ENCODE data around the gene MYO9A. TPM values are rescaled to one million over a fixed set of nuclear protein-coding genes. Genes with fewer than 3 reads are reported as not detected.
A peak's percentile ranks its signal among the peaks of the same experiment; 100 is the strongest.

MYO9A gene, protein sequence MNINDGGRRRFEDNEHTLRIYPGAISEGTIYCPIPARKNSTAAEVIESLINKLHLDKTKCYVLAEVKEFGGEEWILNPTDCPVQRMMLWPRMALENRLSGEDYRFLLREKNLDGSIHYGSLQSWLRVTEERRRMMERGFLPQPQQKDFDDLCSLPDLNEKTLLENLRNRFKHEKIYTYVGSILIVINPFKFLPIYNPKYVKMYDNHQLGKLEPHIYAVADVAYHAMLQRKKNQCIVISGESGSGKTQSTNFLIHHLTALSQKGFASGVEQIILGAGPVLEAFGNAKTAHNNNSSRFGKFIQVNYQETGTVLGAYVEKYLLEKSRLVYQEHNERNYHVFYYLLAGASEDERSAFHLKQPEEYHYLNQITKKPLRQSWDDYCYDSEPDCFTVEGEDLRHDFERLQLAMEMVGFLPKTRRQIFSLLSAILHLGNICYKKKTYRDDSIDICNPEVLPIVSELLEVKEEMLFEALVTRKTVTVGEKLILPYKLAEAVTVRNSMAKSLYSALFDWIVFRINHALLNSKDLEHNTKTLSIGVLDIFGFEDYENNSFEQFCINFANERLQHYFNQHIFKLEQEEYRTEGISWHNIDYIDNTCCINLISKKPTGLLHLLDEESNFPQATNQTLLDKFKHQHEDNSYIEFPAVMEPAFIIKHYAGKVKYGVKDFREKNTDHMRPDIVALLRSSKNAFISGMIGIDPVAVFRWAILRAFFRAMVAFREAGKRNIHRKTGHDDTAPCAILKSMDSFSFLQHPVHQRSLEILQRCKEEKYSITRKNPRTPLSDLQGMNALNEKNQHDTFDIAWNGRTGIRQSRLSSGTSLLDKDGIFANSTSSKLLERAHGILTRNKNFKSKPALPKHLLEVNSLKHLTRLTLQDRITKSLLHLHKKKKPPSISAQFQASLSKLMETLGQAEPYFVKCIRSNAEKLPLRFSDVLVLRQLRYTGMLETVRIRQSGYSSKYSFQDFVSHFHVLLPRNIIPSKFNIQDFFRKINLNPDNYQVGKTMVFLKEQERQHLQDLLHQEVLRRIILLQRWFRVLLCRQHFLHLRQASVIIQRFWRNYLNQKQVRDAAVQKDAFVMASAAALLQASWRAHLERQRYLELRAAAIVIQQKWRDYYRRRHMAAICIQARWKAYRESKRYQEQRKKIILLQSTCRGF (N-terminal part only)
- 33.2 and 44.9 TPM in 2 replicates for total RNA-seq

DNA sequence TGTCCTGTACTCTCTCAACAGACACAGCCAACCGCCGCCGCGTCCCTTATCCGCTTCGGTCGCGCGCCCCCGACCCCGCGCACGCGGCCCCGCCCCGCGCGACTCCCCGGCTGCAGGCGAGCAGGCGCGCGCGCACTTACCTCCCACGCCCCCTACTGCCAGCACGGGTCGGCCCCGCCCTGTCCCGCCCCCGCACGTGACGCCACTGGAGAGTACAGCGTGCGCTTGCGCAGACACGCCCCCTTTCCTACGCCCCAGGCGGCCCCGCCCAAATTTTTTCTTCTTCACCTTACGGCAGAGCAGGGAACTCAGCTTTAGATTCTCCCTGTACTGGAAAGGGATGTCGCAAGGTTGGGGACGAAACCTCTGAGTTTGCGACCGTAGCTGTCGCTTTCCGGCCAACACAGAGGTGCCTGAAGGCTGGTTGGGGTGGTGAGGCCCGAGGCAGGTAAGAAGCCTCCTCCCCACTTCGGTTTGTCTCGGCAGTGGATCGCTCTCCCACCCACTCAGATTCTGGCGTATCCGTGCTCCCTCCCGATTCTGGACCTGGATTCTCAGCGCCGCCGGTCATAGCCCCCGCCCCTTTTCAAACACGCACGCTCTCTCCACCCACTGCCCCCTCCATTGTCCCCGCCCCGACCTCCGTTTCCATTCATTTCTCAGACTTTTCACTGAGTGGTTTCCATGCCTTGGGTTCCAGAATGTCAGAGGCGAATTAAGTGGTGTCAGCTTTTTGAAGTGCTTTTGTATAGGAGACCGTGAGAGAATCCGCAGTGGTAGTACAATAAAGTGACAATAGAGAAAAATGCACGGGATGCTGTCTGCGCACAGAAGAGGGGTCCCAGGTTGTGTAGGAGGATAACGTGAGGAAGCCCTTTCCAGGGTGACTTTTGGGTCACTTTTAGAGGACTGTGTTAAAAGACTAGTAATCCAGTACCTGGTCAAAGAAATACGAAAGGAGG is at the start of gene MYO9A, which contains the start of gene SENP8:
Gene MYO9A (minus strand): TSS at position 134 of the 962 bp plus-strand sequence. CDS start 71,587 bp downstream, outside the sequence.
Gene SENP8 (plus strand): TSS at position 387 of the 962 bp plus-strand sequence. CDS start 21,221 bp downstream, outside the sequence.
- peak; percentile 98 for DNase-seq

DNA sequence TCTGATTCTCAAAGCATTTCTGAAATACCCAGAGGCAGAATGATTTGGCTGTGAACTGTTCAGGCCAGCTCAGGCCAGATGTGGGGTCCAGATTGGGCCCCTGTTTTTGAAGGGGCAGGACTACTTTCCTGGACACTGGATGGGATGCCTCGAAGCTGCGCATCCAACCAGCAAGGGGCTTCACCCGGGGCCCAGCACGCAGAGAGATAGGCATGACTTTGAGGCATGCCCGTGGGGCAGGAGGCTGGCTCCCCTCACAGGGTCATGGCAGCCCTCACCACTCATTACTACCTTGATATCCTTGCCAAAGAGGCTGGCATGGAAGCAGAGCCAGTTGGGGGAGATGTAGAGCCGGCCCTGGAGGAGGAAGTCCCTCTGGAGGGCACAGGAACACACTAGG is 49.5 kb upstream of the MYO9A start:
- no peak for DNase-seq

DNA sequence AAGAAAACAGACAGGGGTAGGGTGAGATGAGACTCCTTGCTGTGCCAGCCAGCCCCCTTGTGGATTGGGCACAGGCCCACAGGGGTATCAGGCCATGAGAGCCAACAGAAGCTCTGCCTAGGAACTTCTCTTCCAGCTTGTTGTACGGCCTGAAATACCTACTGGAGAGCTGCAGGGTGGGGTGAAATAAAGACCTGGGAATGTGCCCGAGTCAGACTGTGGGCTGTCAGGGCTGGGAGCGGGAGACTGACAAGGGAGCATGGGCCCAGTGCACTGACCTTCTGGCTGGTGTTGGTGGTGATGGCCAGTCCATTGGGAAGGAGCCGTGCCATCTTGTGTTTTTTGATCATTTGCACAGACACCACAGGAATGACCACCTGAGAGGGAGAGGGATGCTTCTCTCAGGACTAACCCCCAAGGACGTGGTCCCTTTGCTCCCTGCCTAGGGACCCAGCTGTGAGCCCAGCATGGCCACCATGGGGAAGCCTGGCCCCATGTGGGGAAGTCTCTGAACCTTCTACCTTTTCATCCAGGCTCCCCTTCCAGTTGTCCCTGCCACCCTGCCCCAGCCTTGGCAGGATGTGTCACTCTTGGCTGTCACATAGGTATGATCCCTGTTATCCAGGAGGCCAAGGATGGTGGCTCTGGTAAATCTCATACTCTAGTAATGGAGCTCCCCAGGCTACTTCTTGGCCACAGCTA is 48.9 kb upstream of the MYO9A start:
- no peak for DNase-seq

DNA sequence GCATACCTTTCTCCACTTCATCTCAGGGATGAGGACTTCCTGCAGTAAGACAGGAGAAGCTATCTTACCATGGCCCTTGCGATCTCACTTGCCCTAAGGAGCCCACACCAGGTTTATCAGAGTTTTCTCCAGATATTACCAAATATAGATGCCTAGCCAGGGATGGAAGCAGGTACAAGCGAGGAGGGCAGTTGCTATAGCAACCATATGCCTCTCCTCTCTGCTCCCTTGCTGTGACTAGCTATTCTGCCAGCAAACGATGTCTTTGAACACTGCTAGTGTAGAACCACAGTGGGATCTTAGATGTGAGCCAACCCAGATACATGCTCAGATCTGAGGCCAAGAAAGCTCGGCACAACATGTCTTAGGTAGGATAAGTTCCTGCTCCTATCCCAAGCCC is 45.8 kb upstream of the MYO9A start:
- no peak for DNase-seq

DNA sequence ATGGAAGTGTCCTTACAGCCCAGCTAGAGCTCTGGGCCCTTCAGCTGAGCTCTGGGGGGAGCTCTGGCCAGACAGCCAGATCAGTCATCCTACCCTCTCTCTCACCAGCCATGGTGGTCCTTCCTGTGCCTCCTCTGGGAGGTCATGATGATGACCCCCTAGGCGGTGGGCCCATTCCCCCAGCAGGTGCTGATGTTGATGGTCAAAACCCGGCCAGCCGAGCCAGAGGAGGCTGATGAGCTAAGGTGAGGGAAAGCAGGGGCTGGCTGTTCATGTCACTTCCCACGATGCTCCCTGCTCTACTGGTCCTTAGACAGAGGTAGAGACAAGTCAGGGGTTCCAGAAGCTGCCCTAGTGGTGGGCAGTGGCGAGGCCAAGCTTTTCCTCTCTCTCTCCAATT is 44.6 kb upstream of the MYO9A start:
- DNase-seq, result no peak

DNA sequence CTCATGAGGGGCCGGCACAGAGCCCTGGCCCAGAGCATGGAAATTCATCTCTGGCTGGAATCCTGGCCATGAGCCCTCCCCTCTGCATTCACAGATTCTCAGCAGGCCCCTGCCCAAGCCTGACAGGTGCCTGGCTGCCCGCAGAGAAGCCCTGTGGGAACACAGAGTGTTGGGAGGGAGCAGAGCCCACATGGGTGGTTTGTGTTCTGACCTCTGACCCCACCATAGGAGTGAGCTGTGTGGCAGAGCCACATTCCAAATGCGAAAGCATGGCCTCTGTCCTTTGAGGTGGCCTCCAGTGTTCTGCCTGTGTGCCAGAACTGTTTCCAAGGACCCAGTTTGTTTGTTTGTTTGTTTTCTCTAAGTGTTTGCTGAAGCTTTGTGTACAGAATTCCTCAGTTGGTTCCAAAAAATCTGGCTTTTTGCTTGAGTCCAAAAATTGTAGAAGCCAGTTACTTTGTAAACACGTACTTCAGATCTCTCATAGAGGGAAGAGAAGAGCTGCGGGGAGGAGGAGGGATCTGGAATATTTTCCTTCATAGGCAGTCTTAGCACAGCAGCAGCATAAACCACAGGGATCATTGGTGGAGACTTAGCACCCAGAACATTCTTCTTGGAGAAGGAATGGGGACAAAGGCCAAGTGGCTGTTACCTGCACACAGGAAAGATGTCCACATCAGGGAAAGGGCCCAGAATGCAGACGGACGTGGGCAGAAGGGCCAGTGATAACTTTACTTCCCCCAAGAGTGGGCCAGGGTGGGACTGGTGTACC is 43.6 kb upstream of the MYO9A start:
- no peak for DNase-seq

DNA sequence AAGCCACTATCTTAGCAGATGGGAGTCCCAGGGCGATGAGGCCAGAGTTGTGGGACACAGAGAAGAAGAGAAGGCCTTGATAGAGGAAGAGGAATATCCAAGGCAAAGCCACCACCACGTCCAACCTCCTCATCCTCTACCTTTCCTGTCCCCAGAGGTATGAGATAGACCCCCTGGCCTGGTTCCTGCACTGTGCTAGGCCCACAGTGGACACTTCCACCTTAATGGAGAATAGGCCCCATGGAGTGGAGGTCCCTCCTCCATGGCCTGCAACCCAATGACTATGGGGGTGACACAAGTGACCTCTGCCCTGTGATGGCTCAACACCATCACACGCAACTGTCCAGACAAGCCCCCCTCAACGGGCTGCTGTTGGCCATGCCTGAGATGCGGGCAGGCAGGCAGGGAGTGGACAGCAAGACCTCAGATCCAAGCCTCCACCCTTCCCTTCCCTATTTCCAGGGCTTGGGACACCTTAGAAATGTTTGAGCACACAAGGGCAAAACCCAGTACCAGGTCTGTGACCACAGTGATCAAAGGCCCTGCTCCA is 42.8 kb upstream of the MYO9A start:
- no peak for DNase-seq

DNA sequence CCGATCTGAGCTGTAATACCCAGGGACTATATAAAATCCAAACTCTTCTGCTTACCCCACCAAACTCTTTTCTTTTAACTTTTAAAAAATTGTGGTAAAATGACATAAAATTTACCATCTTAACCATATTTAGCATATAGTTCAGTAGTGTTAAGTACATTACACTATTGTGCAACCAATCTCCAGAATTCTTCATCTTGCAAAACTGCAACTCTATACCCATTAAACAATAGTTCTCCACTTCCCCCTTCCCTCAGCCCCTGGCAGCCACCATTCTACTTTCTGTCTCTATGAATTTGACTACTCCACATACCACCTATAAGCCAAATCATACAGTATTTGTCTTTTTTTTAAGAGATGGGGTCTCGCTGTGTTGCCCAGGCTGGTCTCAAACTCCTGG is 39.0 kb upstream of the MYO9A start:
- no peak for DNase-seq

DNA sequence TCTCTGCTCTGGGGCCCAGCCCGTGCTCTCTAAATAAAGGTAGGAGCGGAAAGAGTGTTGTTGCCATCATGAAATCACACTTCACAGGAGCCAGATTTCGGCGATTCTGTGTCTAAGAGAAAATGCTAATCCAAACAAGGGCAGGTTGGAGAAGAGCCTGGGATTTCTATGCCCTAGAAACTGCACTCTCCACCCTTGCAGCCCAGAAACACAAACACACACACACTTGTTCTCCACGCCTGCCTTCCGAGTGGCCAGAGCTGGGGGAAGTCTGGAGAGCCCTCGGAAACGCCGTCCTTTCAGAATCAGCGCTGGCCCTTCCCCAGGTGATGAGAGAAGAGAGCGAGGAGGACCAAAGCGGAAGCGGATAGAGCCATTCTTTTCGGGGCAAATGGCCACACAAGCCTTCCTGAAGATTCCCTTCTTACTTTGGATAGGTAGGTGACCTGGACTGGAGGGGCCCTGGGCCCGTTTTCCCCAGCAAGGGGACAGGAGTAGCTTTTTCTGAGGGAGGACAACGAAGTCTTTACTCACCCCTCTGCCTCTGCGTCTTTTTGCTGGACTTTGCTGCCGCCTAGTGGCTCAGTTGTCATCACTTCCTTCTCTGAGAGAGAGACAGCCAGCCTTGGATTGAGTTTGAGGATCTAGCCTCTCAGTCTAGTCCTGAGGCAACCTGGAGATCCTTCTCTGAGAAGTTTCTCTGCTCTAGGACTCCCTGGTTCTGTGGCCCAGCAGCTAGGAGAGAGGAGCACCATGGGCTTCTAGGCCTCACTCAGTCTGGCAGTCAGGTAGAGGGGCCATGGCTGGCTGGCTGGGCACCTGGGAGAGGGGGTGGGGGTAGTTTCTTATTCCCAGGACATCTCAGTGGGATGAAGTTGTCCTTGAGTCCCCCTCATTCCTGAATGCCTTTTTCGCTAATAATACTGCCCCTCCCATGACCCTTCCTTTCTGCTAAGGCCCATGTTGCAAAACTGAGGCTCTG is 38.0 kb upstream of the MYO9A start:
- DNase-seq, result peak; percentile 91

DNA sequence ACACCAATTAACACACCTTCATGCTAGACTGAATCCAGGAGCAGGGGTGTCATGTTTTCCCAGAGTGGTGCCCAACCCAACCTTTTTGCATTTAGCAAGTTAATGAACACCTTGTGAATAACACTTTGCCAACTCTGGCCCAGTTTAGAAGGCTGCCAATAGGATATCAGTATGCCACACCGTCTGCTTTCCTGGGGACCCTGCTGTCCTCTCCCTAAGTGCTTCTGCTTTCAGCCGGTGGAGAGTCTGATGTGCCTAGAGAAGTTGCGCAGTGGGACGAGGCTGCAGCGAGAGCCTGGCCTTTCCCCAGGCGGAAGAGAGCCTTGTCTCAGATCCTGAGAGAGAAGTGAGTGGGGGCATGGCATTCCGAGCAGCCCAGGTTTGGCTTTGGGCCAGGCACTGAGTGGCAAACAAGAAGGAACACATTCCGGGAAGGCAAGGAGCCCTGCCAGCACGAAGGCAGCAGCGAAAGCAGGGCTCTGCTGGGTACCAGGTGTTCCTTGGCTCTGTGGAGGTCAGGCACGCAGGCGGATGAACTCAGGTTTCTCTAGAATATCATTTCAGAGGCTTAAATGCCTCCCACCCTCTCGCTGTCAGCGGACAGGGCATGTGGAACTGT is 37.2 kb upstream of the MYO9A start:
- peak; percentile 63 for DNase-seq

DNA sequence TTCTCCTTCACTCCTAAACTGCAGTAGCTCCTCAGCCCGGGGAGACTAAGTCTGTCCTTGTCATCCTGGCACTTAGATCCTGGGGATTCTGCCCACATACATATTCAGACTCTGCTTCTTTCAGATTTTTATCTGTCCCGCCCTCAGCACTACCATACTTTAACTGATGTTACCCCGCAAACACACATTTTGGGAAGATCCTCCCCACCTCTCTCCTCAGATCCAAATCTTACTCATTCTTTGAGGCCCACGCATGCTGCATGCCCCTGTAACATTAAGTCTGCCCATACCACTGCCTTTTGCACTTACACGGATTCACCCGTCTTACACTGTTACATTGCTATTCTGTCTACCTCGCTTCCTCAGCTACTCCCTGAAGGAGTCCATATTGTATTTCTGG is 36.4 kb upstream of the MYO9A start:
- no peak for DNase-seq

DNA sequence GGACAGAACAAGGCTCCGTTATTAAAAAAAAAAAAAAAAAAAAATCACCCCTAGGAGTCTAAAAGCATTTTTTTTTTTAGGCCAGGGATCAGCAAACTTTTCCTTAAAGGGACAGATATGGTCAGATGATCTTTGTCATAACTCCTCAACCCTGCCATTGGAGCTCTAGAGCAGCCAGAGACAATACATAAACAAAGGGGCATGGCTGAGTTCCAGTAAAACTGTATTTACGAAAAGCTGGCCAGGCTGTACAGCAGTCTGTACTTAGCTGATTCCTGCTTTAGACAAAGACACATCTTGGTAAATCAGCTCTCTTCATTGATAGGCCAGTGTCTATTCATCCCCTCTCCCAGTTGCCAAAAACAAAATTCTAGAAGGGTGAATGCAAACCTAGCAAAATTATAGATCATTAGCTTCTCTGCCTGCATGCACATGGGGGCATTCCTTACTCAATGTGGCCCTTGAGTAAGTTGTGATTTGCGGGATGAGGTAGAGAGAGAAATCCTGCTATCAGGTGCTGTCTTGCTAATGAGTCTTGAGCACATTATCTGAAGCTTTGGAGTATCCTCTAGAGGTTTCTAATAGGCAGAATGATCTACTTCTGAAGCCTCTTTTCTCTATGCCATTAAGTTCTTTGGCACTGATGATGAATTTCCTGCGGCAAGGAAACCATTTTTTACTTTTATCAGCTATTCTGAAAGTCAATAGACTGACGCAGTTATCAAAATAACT is 35.5 kb upstream of the MYO9A start:
- DNase-seq, result peak; percentile 43

DNA sequence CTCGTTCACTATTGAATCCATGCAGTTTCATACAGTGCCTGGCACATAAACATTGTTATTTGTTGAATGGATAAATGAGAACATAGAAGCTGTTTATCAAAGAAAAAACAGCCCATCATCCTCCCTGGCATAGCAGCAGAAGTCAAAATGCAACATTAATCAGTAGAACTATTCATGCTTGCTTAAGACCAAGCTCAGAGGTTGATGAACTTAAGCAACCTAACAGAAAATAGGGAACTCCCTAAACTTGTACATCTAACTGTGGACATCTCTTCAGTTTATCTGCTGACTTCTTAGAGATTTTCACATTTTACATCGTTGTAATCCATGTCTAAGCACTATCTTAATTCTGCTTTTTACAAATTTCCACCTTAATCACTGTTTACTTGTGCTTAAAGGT is 29.5 kb upstream of the MYO9A start:
- DNase-seq, result no peak

DNA sequence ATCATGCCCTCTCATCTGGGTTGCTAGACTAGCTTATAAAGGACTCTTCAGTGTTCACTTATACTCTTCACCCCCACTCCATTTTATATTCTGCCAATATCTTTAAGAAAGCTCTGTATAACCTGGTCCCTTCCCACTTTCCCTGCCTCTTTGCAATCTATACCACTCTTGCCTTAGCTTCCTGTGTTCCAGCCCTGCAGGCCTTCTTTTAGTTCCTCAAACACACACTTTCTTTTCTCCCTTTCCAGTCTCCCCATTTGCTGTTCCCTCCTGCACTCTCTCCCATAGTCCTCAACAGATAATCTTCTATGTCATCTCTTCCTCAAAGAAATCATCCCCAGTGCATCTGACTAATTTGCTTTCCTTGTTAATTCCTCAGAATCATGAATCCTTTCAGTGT is 29.0 kb upstream of the MYO9A start:
- no peak for DNase-seq

DNA sequence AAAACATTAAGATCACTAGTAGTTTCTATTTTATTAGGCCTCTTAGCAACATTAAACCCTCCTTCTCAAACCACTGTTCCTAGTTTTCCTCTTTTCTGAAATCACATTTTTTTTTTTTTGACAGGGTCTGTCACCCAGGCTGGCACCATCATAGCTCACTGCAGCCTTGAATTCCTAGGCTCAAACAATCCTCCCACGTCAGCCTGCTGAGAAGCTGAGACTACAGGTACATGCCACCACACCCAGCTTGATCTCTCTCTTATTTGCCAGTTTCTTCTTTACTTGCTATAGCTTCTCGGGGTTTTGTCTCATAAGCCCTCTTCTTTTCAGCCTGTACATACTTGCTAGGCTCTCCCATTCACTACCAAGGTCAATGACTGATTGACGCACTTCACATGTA is 28.3 kb upstream of the MYO9A start:
- DNase-seq, result no peak

DNA sequence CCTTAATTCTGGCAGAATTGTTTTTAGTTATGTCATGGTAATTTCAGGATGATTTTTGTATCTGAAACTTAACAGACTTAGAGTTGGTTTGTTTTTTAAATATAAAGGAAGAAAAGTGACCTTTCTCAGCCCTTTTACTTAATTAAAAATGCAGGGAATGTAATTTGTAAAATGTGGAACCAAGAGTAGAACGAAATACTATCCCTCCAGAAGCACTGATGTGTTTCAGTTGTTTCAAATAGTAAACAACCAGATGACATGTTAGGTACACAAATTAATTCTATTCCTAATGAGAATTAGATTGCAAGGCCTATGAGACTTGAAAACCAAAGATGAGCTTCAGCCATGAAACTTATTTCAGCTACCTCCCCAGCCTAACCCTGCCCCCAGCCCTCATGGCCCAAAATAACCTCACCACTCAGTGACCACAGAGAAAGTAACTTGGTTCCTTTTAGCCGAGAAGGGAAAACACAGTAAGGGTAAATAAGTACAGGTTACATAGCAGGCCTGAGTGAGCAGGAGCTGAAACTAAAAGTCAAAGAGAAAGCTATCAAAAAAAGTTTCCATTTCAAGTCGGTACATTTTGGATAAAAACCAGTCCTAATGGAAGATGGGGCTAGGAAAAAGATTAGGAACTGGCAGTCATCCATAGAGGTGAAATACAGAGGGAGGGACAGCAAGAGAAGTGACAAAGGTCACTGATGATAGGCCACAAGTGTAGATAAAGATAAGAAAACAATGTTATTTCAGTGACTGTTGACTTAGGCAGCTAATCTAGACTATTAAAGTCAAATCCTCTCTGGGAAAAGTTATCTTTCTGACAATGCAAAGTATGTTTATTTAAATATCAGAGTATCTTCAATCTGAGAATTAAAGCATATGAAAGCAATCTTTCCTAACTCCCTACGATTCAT is 23.5 kb upstream of the MYO9A start:
- no peak for DNase-seq
